Breast epithelium (tissue), 4 donors: ENCODE data around the gene VENTX. TPM values are rescaled to one million over a fixed set of nuclear protein-coding genes. Genes with fewer than 3 reads are reported as not detected.

Source experiments
- DNase-seq, 2 donors: peaks; one replicate each; pipeline ENCODE4 v3.0.0-alpha.2; 2019; ENCODE audit warnings: low spot score in 2 of 2
- H3K27ac ChIP-seq, 2 donors: fragments of 200-600 bp; sonication (generic) in 1 of 2; one replicate each; pipeline ENCODE4 v1.5.1; 2016 to 2019; ENCODE audit warnings: mild to moderate bottlenecking in 1 of 2
- H3K27me3 ChIP-seq, 2 donors: fragments of 200-600 bp; sonication (generic) in 1 of 2; one replicate each; pipeline versions ENCODE4 v1.5.1 to v1.6.0; 2017 to 2019; ENCODE audit warnings: control low read depth in 1 of 2, mild to moderate bottlenecking in 1 of 2
- H3K36me3 ChIP-seq: fragments of 200-600 bp; one replicate; pipeline ENCODE4 v1.5.1; 2019
- H3K4me1 ChIP-seq, 2 donors: fragments of 200-600 bp; sonication (generic); one replicate each; pipeline ENCODE4 v1.5.1; 2016 to 2019; ENCODE audit warnings: control low read depth in 1 of 2
- H3K4me3 ChIP-seq, 3 donors: fragments of 200-600 bp; sonication (generic); 1 replicate in 2 of 3; 2 replicates in 1 of 3; pipeline ENCODE4 v1.5.1; 2016 to 2019; ENCODE audit warnings: mild to moderate bottlenecking in 3 of 3, moderate library complexity in 2 of 3
- H3K9me3 ChIP-seq, 2 donors: fragments of 200-600 bp; sonication (generic) in 1 of 2; one replicate each; pipeline ENCODE4 v1.5.1; 2016 to 2019; ENCODE audit warnings: control low read depth in 1 of 2
- CTCF ChIP-seq, 3 donors: fragments of 450-650 bp; IDR thresholded peaks; one replicate each; pipeline ENCODE4 v1.5.1; 2016 to 2017; ENCODE audit warnings: antibody characterized with exemption in 3 of 3, mild to moderate bottlenecking in 3 of 3, moderate library complexity in 3 of 3
- POLR2A ChIP-seq: fragments of 450-650 bp; IDR thresholded peaks from one replicate; pipeline ENCODE4 v1.6.1; 2016; ENCODE audit warnings: antibody characterized with exemption, mild to moderate bottlenecking, moderate library complexity
- POLR2AphosphoS5 ChIP-seq, 3 donors: sonication (generic); formaldehyde crosslinking; IDR thresholded peaks; one replicate each; pipeline ENCODE4 v1.6.1; 2017; ENCODE audit warnings: antibody characterized with exemption in 3 of 3
- intact Hi-C: fragments of 100-400 bp; cut with DNase I; formaldehyde crosslinking; loops from one replicate; pipeline ENCODE4 v1.15.1; 2023; ENCODE audit warnings: low total_unique reads
- total RNA-seq, 3 donors: library from RNA; depleted of rRNA; stranded (reverse); fragments of >200 nt; gene quantifications; one replicate each; pipeline ENCODE4 v1.1.0, GENCODE V29; 2016

Gene VENTX
- total RNA-seq, 3 donors from 2014 or later: 0.33 to 4.6 (median 0.73) TPM

GRCh38 chr10:133196221-133196915, 41.3 kb upstream of the VENTX start:
- DNase-seq: no peak
- intact Hi-C loops: no loop called here
- Histone ChIP-seq H3K4me1 (no peaks in the 10 kb centered on the region), H3K36me3 (no peaks in the 10 kb centered on the region), H3K9me3 (peaks cover 6 to 20% of the 10 kb centered on the region in 2 donors), H3K27ac (no peak overlapping the region), H3K4me3 (no peak overlapping the region), H3K27me3 (peaks cover 0 to 11% of the 10 kb centered on the region in 2 donors)
- TF ChIP-seq POLR2AphosphoS5 (IDR thresholded peaks at IDR 0.05): no peak

GRCh38 chr10:133196936-133197758, 40.5 kb upstream of the VENTX start:
- no peak for DNase-seq
- Histone ChIP-seq H3K4me1 (no peaks in the 10 kb centered on the region), H3K27me3 (peaks cover 0 to 11% of the 10 kb centered on the region in 2 donors), H3K27ac (no peak overlapping the region), H3K4me3 (no peak overlapping the region), H3K36me3 (no peaks in the 10 kb centered on the region), H3K9me3 (peaks cover 3 to 15% of the 10 kb centered on the region in 2 donors)
- TF ChIP-seq POLR2A: no peak
- TF ChIP-seq CTCF (IDR thresholded peaks at IDR 0.05): no peak
- TF ChIP-seq POLR2AphosphoS5 (IDR thresholded peaks at IDR 0.05): no peak
- intact Hi-C loops: no loop called here

- peaks cover 0 to 11% of the 10 kb centered on the region in 2 donors for H3K27me3 ChIP-seq
- no peak overlapping the region for H3K4me3 ChIP-seq
- peaks cover 3 to 8% of the 10 kb centered on the region in 2 donors for H3K9me3 ChIP-seq
- no peaks in the 10 kb centered on the region for H3K36me3 ChIP-seq
- no peak overlapping the region for H3K27ac ChIP-seq
- no peak for DNase-seq
- intact Hi-C loops: no loop called here
- H3K4me1 ChIP-seq: no peaks in the 10 kb centered on the region
- TF ChIP-seq POLR2A: no peak
- no peak for TF ChIP-seq CTCF (IDR thresholded peaks at IDR 0.05)
- no peak for TF ChIP-seq POLR2AphosphoS5 (IDR thresholded peaks at IDR 0.05)
Observed at GRCh38 chr10:133197786-133198185, 39.9 kb upstream of the VENTX start.

GRCh38 chr10:133198206-133198605, 39.4 kb upstream of the VENTX start:
- Histone ChIP-seq H3K27ac (no peak overlapping the region), H3K9me3 (peaks cover under 1 to 4% of the 10 kb centered on the region in 2 donors), H3K36me3 (no peaks in the 10 kb centered on the region), H3K4me1 (no peaks in the 10 kb centered on the region), H3K4me3 (no peak overlapping the region), H3K27me3 (peaks cover 0 to 11% of the 10 kb centered on the region in 2 donors)
- no peak for DNase-seq
- TF ChIP-seq POLR2AphosphoS5 (IDR thresholded peaks at IDR 0.05): no peak
- no peak for TF ChIP-seq POLR2A
- TF ChIP-seq CTCF (IDR thresholded peaks at IDR 0.05): no peak
- intact Hi-C loops: no loop called here

GRCh38 chr10:133198621-133199487, 38.8 kb upstream of the VENTX start:
- no peaks in the 10 kb centered on the region for H3K4me1 ChIP-seq
- no peak overlapping the region for H3K27ac ChIP-seq
- peaks cover 0 to 11% of the 10 kb centered on the region in 2 donors for H3K27me3 ChIP-seq
- DNase-seq: no peak
- H3K4me3 ChIP-seq: no peak overlapping the region
- TF ChIP-seq CTCF (IDR thresholded peaks at IDR 0.05) (no peak), POLR2AphosphoS5 (IDR thresholded peaks at IDR 0.05) (no peak), POLR2A (no peak)
- H3K36me3 ChIP-seq: no peaks in the 10 kb centered on the region
- H3K9me3 ChIP-seq: no peaks in the 10 kb centered on the region
- intact Hi-C loops: no loop called here
